Activated gamma-delta T cell (primary cell): ENCODE data around the gene RAB8B.

Experiments used
- DNase-seq: peaks from one replicate; lab custom pipeline; 2025; lab: John Stamatoyannopoulos, UW
- total RNA-seq, 2 donors: gene quantifications; one replicate each; lab custom pipeline; 2026; lab: John Stamatoyannopoulos, UW

RAB8B gene
- 111 to 127 reads per million in 2 donors for total RNA-seq

- peak; percentile 98 for DNase-seq
Observed at GRCh38 chr15:63188926-63189871, at the start of gene RAB8B. RAB8B (plus strand) TSS chr15:63189606; CDS start chr15:63189625, 19 bp downstream.

GRCh38 chr15:63140936-63141335 lies 48.5 kb upstream of the RAB8B start:
- DNase-seq: no peak

- no peak for DNase-seq
Observed at GRCh38 chr15:63145426-63145825, 44.0 kb upstream of the RAB8B start.

GRCh38 chr15:63146684-63147083 lies 42.7 kb upstream of the RAB8B start:
- no peak for DNase-seq

GRCh38 chr15:63151665-63152064 lies 37.7 kb upstream of the RAB8B start:
- DNase-seq: no peak

GRCh38 chr15:63155486-63155885 lies 33.9 kb upstream of the RAB8B start:
- no peak for DNase-seq

- DNase-seq: no peak
Observed at GRCh38 chr15:63156086-63156710, 33.2 kb upstream of the RAB8B start.

- no peak for DNase-seq
Observed at GRCh38 chr15:63156755-63157117, 32.7 kb upstream of the RAB8B start.

GRCh38 chr15:63157118-63157843 lies 32.1 kb upstream of the RAB8B start, which contains the start of gene RPS27L:
RPS27L (minus strand) TSS chr15:63157477; CDS start chr15:63157405, 72 bp downstream.
- DNase-seq: peak; percentile 58

- no peak for DNase-seq
Observed at GRCh38 chr15:63157891-63158431, 31.4 kb upstream of the RAB8B start.

- DNase-seq: no peak
Observed at GRCh38 chr15:63160638-63161037, 28.8 kb upstream of the RAB8B start.

- DNase-seq: no peak
Observed at GRCh38 chr15:63163217-63163616, 26.2 kb upstream of the RAB8B start.

GRCh38 chr15:63165166-63165859 lies 24.1 kb upstream of the RAB8B start:
- DNase-seq: no peak

- DNase-seq: no peak
Observed at GRCh38 chr15:63166219-63166618, 23.2 kb upstream of the RAB8B start.

- DNase-seq: no peak
Observed at GRCh38 chr15:63169788-63170187, 19.6 kb upstream of the RAB8B start.

GRCh38 chr15:63172376-63172775 lies 17.0 kb upstream of the RAB8B start:
- DNase-seq: no peak

- DNase-seq: no peak
Observed at GRCh38 chr15:63172851-63173451, 16.5 kb upstream of the RAB8B start.

GRCh38 chr15:63176302-63176701 lies 13.1 kb upstream of the RAB8B start:
- no peak for DNase-seq

- DNase-seq: no peak
Observed at GRCh38 chr15:63178034-63178433, 11.4 kb upstream of the RAB8B start.

GRCh38 chr15:63180746-63181145 lies 8.7 kb upstream of the RAB8B start:
- DNase-seq: no peak

GRCh38 chr15:63181648-63182047 lies 7.8 kb upstream of the RAB8B start:
- no peak for DNase-seq
